ENCODE measurements around the gene CDAN1.
"Not testable (repeated sequence)": the region's sequence is repeated elsewhere in the genome, so short reads cannot be mapped to it uniquely, and the experiment has no call there.

The CDAN1 gene, protein sequence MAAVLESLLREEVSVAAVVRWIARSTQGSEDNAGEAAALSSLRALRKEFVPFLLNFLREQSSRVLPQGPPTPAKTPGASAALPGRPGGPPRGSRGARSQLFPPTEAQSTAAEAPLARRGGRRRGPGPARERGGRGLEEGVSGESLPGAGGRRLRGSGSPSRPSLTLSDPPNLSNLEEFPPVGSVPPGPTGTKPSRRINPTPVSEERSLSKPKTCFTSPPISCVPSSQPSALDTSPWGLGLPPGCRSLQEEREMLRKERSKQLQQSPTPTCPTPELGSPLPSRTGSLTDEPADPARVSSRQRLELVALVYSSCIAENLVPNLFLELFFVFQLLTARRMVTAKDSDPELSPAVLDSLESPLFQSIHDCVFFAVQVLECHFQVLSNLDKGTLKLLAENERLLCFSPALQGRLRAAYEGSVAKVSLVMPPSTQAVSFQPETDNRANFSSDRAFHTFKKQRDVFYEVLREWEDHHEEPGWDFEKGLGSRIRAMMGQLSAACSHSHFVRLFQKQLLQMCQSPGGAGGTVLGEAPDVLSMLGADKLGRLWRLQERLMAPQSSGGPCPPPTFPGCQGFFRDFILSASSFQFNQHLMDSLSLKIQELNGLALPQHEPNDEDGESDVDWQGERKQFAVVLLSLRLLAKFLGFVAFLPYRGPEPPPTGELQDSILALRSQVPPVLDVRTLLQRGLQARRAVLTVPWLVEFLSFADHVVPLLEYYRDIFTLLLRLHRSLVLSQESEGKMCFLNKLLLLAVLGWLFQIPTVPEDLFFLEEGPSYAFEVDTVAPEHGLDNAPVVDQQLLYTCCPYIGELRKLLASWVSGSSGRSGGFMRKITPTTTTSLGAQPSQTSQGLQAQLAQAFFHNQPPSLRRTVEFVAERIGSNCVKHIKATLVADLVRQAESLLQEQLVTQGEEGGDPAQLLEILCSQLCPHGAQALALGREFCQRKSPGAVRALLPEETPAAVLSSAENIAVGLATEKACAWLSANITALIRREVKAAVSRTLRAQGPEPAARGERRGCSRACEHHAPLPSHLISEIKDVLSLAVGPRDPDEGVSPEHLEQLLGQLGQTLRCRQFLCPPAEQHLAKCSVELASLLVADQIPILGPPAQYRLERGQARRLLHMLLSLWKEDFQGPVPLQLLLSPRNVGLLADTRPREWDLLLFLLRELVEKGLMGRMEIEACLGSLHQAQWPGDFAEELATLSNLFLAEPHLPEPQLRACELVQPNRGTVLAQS

DNA sequence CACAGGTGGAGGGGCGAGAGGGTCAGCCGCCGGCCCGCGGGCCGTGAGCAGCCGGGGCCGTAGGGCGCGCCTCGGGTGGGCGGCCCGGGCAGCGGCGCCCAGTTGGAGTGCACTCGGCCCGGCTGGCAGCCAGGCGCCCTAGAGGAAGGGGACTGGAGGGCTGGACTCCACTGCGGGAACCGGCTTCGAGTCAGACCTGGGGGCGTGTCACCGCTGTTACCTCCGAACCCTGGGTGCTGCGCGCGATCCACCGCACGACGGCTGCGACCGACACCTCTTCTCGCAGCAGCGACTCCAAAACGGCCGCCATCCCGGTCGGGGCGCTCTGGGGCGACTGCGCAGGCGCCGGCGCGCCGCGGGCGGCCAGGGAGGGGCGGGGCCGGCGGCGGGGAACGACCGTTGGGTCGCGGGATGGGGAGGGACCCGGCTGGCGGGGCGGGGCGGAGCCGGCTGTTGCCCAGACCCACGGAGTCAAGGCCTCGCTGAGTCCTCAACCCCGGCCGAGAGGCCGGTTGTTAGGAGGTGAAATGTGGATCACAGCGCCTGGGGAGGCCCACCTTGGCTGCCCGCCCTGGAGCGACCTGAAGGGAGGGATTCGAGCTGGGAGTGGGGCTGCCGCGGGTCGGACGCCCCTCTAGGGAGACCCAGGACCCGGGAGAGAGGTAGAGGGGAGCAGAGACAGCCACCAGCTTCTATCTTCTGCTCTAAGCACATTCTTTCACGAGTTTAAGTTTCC is at the start of gene CDAN1:
Gene CDAN1 (minus strand): TSS at position 336 of the 736 bp plus-strand sequence. CDS start 26 bp downstream, at position 310.
- no peaks in the 10 kb centered on the region for H3K27me3 ChIP-seq (ENCODE audit: control insufficient read depth, insufficient read depth, low read length)
- H3K9ac ChIP-seq (ENCODE audit: low read length), result peak within 1 kb of the TSS; percentile 80
- H3K36me3 ChIP-seq (ENCODE audit: control insufficient read depth, insufficient read depth, low read length), result peaks cover 33% of the 10 kb centered on the region
- peak within 1 kb of the TSS; percentile 62; the same call in 1 of the 2 replicates for H3K27ac ChIP-seq (ENCODE audit: low read depth, low read length)
- no peaks in the 10 kb centered on the region for H3K9me3 ChIP-seq (ENCODE audit: control insufficient read depth, insufficient read depth, low read depth, low read length)
- peaks cover 5% of the 10 kb centered on the region; the same call in 1 of the 2 replicates for H3K4me1 ChIP-seq (ENCODE audit: control insufficient read depth, insufficient read depth, low read length)
- peak within 1 kb of the TSS; percentile 93 for H3K4me3 ChIP-seq (ENCODE audit: low read depth, low read length)

DNA sequence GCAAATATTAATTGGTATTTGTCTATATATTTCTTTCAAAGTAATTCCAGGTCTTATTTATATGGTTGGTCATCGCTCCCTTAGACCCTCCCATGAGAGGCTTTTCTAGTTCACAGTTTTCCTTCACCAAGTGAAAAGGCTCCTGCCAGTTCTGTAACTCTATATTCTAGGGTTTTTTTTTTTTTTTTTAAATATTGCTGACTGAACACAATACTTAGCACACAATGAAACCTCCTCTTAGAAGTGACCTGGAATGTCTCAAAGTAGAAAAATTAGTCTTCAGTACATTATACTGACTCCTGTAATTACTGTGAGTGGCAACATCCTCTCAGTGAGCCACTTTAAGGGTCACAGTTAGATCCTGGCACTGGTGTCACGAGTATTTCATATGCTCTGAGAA is 48.6 kb upstream of the CDAN1 start:
- Histone ChIP-seq H3K27ac (ENCODE audit: low read depth, low read length) (no peak overlapping the region), H3K9ac (ENCODE audit: low read length) (no peak overlapping the region), H3K27me3 (ENCODE audit: control insufficient read depth, insufficient read depth, low read length) (no peaks in the 10 kb centered on the region), H3K9me3 (ENCODE audit: control insufficient read depth, insufficient read depth, low read depth, low read length) (no peaks in the 10 kb centered on the region), H3K36me3 (ENCODE audit: control insufficient read depth, insufficient read depth, low read length) (peaks cover 11% of the 10 kb centered on the region), H3K4me1 (ENCODE audit: control insufficient read depth, insufficient read depth, low read length) (no peaks in the 10 kb centered on the region), H3K4me3 (ENCODE audit: low read depth, low read length) (no peak overlapping the region)

DNA sequence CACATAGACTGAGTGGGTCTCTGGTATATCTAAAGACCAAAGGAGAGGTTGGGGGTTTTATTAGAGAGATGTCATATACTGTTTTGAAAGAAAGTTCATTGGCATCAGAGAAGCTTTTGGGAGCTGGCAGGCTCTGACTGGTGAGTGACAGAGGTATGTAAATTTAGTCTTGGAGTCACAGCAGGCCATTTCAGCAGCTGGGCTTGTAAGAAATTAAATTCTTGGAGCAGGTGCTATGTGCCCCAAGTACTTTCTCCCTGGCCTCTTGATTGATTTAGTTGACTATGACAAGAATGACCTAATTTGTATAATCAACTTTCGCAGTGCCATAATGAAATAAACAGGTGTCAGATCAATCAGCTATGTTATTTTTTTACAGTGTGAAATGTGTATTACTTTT is 47.8 kb upstream of the CDAN1 start:
- no peak overlapping the region for H3K27ac ChIP-seq (ENCODE audit: low read depth, low read length)
- no peaks in the 10 kb centered on the region for H3K9me3 ChIP-seq (ENCODE audit: control insufficient read depth, insufficient read depth, low read depth, low read length)
- H3K27me3 ChIP-seq (ENCODE audit: control insufficient read depth, insufficient read depth, low read length), result no peaks in the 10 kb centered on the region
- H3K4me3 ChIP-seq (ENCODE audit: low read depth, low read length), result no peak overlapping the region
- H3K4me1 ChIP-seq (ENCODE audit: control insufficient read depth, insufficient read depth, low read length), result no peaks in the 10 kb centered on the region
- no peak overlapping the region for H3K9ac ChIP-seq (ENCODE audit: low read length)
- H3K36me3 ChIP-seq (ENCODE audit: control insufficient read depth, insufficient read depth, low read length), result peaks cover 11% of the 10 kb centered on the region

DNA sequence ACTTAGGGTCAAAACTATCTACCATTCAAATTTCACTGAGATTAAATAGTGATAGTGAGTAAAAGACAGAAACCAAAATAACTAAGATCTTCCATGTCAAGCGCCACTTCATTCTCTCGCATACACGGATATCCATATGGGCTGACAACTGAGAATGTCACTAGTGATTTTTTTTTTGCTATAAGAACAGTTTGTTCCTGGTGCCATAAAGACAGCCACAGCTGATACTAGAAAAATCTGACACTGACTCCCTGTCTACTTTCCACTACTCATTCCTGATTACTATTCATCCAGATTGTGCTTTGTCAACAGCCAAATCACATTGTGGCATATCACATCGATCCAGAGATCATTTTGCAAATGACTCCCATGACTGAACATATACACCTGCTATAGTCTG is 45.8 kb upstream of the CDAN1 start:
- Histone ChIP-seq H3K27me3 (ENCODE audit: control insufficient read depth, insufficient read depth, low read length) (no peaks in the 10 kb centered on the region), H3K27ac (ENCODE audit: low read depth, low read length) (no peak overlapping the region), H3K36me3 (ENCODE audit: control insufficient read depth, insufficient read depth, low read length) (peaks cover 11% of the 10 kb centered on the region), H3K9me3 (ENCODE audit: control insufficient read depth, insufficient read depth, low read depth, low read length) (no peaks in the 10 kb centered on the region), H3K4me3 (ENCODE audit: low read depth, low read length) (no peak overlapping the region), H3K9ac (ENCODE audit: low read length) (no peak overlapping the region), H3K4me1 (ENCODE audit: control insufficient read depth, insufficient read depth, low read length) (no peaks in the 10 kb centered on the region)

DNA sequence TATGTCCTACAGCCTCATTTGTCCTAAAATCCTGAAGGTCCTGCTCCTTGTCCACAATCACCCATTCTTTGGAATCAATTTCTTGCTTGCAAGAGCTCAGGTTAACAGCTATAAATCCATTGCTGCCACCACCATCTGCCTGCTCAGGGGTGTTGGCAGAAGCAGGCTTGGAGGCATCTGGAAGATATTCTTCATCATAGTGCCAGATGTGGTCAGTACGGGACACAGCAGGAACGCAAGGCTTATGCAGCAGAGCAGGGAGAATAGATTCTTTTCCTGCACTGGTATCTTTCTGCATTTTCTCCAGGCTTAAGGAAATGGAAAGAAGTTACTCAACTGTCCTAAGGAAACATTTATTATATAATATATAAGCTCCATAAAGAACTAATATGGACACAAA is 38.5 kb upstream of the CDAN1 start:
- Histone ChIP-seq H3K36me3 (ENCODE audit: control insufficient read depth, insufficient read depth, low read length) (peaks cover 18% of the 10 kb centered on the region), H3K4me1 (ENCODE audit: control insufficient read depth, insufficient read depth, low read length) (no peaks in the 10 kb centered on the region), H3K27ac (ENCODE audit: low read depth, low read length) (no peak overlapping the region), H3K27me3 (ENCODE audit: control insufficient read depth, insufficient read depth, low read length) (no peaks in the 10 kb centered on the region), H3K9ac (ENCODE audit: low read length) (no peak overlapping the region), H3K9me3 (ENCODE audit: control insufficient read depth, insufficient read depth, low read depth, low read length) (no peaks in the 10 kb centered on the region), H3K4me3 (ENCODE audit: low read depth, low read length) (no peak overlapping the region)

DNA sequence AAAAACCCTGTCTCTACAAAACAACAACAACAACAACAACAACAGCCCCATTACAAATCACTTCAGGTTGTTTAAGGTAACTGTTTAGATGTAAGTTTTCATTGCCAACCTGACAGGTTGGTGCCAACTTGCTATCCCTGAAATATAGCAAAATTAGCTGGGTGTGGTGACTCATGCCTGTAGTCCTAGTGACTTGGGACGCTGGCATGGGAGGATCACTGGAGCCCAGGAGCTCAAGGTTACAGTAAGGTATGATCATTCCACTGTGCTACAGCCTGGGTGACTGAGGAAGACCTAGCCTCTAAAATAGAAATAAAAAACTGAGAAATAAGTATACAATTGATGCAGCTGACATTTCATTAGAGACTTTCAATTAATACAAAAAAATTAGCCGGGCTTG is 36.0 kb upstream of the CDAN1 start:
- Histone ChIP-seq H3K27ac (ENCODE audit: low read depth, low read length) (no peak overlapping the region), H3K27me3 (ENCODE audit: control insufficient read depth, insufficient read depth, low read length) (no peaks in the 10 kb centered on the region), H3K4me3 (ENCODE audit: low read depth, low read length) (no peak overlapping the region), H3K9ac (ENCODE audit: low read length) (no peak overlapping the region), H3K9me3 (ENCODE audit: control insufficient read depth, insufficient read depth, low read depth, low read length) (no peaks in the 10 kb centered on the region), H3K36me3 (ENCODE audit: control insufficient read depth, insufficient read depth, low read length) (peaks cover 18% of the 10 kb centered on the region), H3K4me1 (ENCODE audit: control insufficient read depth, insufficient read depth, low read length) (no peaks in the 10 kb centered on the region)

DNA sequence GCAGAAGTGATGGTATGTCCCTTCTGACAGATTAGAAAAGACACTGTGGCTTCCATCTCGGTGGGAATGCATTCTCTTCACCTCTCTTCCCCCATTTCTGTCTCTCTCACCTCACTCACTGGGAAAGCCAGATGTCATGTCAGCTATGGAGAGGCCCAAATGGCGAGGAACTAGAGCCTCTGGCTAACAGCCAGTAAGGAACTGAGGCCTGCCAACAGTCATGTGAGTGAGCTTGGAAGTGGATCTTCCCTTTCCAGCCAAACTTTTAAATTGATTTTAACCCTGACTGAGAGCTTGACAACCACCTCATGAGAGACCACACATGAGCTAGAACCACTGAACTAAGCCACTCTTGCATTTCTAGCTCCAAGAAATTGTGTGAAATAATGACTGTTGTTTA is 35.2 kb upstream of the CDAN1 start:
- no peak overlapping the region for H3K4me3 ChIP-seq (ENCODE audit: low read depth, low read length)
- no peak overlapping the region for H3K27ac ChIP-seq (ENCODE audit: low read depth, low read length)
- H3K9me3 ChIP-seq (ENCODE audit: control insufficient read depth, insufficient read depth, low read depth, low read length), result no peaks in the 10 kb centered on the region
- H3K9ac ChIP-seq (ENCODE audit: low read length), result no peak overlapping the region
- no peaks in the 10 kb centered on the region for H3K4me1 ChIP-seq (ENCODE audit: control insufficient read depth, insufficient read depth, low read length)
- H3K36me3 ChIP-seq (ENCODE audit: control insufficient read depth, insufficient read depth, low read length), result peaks cover 18% of the 10 kb centered on the region
- no peaks in the 10 kb centered on the region for H3K27me3 ChIP-seq (ENCODE audit: control insufficient read depth, insufficient read depth, low read length)

DNA sequence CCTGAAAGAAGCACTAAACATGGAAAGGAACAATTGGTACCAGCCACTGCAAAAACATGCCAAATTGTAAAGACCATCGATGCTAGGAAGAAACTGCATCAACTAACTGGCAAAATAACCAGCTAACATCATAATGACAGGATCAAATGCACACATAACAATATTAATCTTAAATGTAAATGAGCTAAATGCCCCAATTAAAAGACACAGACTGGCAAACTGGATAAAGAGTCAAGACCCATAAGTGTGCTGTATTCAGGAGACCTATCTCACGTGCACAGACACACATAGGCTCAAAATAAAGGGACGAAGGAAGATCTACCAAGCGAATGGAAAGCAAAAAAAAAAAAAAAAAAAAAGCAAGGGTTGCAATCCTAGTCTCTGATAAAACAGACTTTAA is 29.2 kb upstream of the CDAN1 start:
- H3K4me3 ChIP-seq (ENCODE audit: low read depth, low read length); H3K9me3 ChIP-seq (ENCODE audit: control insufficient read depth, insufficient read depth, low read depth, low read length); H3K9ac ChIP-seq (ENCODE audit: low read length); H3K27ac ChIP-seq (ENCODE audit: low read depth, low read length); H3K27me3 ChIP-seq (ENCODE audit: control insufficient read depth, insufficient read depth, low read length); H3K4me1 ChIP-seq (ENCODE audit: control insufficient read depth, insufficient read depth, low read length); H3K36me3 ChIP-seq (ENCODE audit: control insufficient read depth, insufficient read depth, low read length): not testable (repeated sequence)

DNA sequence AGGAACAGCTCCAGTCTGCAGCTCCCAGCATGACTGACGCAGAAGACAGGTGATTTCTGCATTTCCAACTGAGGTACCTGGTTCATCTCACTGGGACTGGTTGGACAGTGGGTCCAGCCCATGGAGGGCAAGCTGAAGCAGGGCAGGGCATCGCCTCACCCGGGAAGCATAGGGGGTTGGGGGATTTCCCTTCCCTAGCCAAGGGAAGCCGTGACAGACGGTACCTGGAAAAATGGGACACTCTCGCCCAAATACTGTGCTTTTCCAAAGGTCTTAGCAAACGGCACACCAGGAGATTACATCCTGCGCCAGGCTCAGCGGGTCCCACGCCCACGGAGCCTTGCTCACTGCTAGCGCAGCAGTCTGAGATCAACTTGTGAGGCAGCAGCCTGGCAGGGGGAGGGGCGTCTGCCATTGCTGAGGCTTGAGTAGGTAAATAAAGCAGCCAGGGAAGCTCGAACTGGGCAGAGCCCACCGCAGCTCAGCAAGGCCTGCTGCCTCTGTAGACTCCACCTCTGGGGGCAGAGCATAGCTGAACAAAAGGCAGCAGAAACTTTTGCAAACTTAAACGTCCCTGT is 27.3 kb upstream of the CDAN1 start:
- H3K9ac ChIP-seq (ENCODE audit: low read length); H3K4me1 ChIP-seq (ENCODE audit: control insufficient read depth, insufficient read depth, low read length); H3K27ac ChIP-seq (ENCODE audit: low read depth, low read length); H3K27me3 ChIP-seq (ENCODE audit: control insufficient read depth, insufficient read depth, low read length); H3K36me3 ChIP-seq (ENCODE audit: control insufficient read depth, insufficient read depth, low read length): not testable (repeated sequence)
- Histone ChIP-seq H3K9me3 (ENCODE audit: control insufficient read depth, insufficient read depth, low read depth, low read length) (peaks cover 13% of the 10 kb centered on the region), H3K4me3 (ENCODE audit: low read depth, low read length) (peak overlapping the region; percentile 46)

DNA sequence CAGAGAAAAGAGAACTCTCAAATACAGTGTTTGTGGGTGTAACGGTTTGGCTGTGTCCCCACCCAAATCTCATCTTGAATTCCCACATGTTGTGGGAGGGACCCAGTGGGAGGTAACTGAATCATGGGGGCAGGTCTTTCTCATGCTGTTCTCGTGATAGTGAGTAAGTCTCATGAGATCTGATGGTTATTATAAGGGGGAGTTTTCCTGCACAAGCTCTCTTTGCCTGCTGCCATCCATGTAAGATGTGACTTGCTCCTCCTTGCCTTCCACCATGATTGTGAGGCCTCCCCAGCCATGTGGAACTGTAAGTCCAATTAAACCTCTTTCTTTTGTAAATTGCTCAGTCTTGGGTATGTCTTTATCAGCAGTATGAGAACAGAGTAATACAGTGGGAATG is 24.9 kb upstream of the CDAN1 start:
- Histone ChIP-seq H3K9me3 (ENCODE audit: control insufficient read depth, insufficient read depth, low read depth, low read length) (peaks cover 13% of the 10 kb centered on the region), H3K4me1 (ENCODE audit: control insufficient read depth, insufficient read depth, low read length) (peaks cover 11% of the 10 kb centered on the region)
- H3K27me3 ChIP-seq (ENCODE audit: control insufficient read depth, insufficient read depth, low read length); H3K36me3 ChIP-seq (ENCODE audit: control insufficient read depth, insufficient read depth, low read length); H3K27ac ChIP-seq (ENCODE audit: low read depth, low read length); H3K4me3 ChIP-seq (ENCODE audit: low read depth, low read length); H3K9ac ChIP-seq (ENCODE audit: low read length): not testable (repeated sequence)

Measured in HUES6 (cell line).